ENCODE results near the gene FAM216B. TPM values are rescaled to one million over a fixed set of nuclear protein-coding genes. Genes with fewer than 3 reads are reported as not detected.

The FAM216B gene
- polyA plus RNA-seq, 1 donor (not counting 4 experiments of a cell fraction or from before 2014, with no cell fraction given), result not detected

- H3K9me3 ChIP-seq (ENCODE audit: control insufficient read depth, low read depth, low read length), result no peaks in the 10 kb centered on the region
- H3K79me2 ChIP-seq (ENCODE audit: control insufficient read depth, insufficient read depth, low read length), result no peaks in the 10 kb centered on the region
- H3K27me3 ChIP-seq (ENCODE audit: control insufficient read depth, extremely low read depth, insufficient read depth, low read length), result no peaks in the 10 kb centered on the region
- DNase-seq (ENCODE audit: low read depth, low spot score) (no peak), FAIRE-seq (no peak)
- dilution Hi-C loops (cut with MboI; ENCODE audit: extremely low pct_ligation_motif_present, low sequenced_read_pairs), result no loop called here
- no peaks in the 10 kb centered on the region for H3K9me1 ChIP-seq (ENCODE audit: control insufficient read depth, extremely low read depth, insufficient read depth, low read length)
- no peak overlapping the region for H2AFZ ChIP-seq (ENCODE audit: control insufficient read depth, low read length)
- no peaks in the 10 kb centered on the region for H4K20me1 ChIP-seq (ENCODE audit: control insufficient read depth, extremely low read depth, insufficient read depth, low read length)
- no peaks in the 10 kb centered on the region for H3K36me3 ChIP-seq (ENCODE audit: control insufficient read depth in 2 of 2, extremely low read depth in 1 of 2, insufficient read depth in 2 of 2, low read length in 2 of 2)
- H3K27ac ChIP-seq (ENCODE audit: control insufficient read depth, insufficient read depth, low read length), result no peak overlapping the region
- no peak overlapping the region for H3K4me3 ChIP-seq (ENCODE audit: control insufficient read depth in 2 of 3, extremely low read depth in 1 of 3, insufficient read depth in 2 of 3, low read depth in 1 of 3, low read length in 3 of 3)
- no peaks in the 10 kb centered on the region for H3K4me1 ChIP-seq (ENCODE audit: control insufficient read depth, extremely low read depth, insufficient read depth, low read length)
- TF ChIP-seq EZH2 (IDR thresholded peaks at IDR 0.05; ENCODE audit: low read length) (no peak), CTCF (optimal IDR thresholded peaks at IDR 0.05 in 1 of 3, IDR thresholded peaks at IDR 0.05 in 1 of 3, conservative IDR thresholded peaks at IDR 0.05 in 1 of 3; ENCODE audit: extremely low read depth in 1 of 3, insufficient read depth in 2 of 3, low read length in 3 of 3) (no peak)
- H3K9ac ChIP-seq (ENCODE audit: control insufficient read depth, extremely low read depth, insufficient read depth, low read length), result no peak overlapping the region
- H3K4me2 ChIP-seq (ENCODE audit: control insufficient read depth, extremely low read depth, insufficient read depth, low read depth, low read length), result no peak overlapping the region
Measured at GRCh38 chr13:42735010-42735409, 46.4 kb upstream of the FAM216B start.

- Histone ChIP-seq H3K27me3 (ENCODE audit: control insufficient read depth, extremely low read depth, insufficient read depth, low read length) (no peaks in the 10 kb centered on the region), H3K79me2 (ENCODE audit: control insufficient read depth, insufficient read depth, low read length) (no peaks in the 10 kb centered on the region), H4K20me1 (ENCODE audit: control insufficient read depth, extremely low read depth, insufficient read depth, low read length) (no peaks in the 10 kb centered on the region), H3K27ac (ENCODE audit: control insufficient read depth, insufficient read depth, low read length) (no peak overlapping the region), H2AFZ (ENCODE audit: control insufficient read depth, low read length) (peak overlapping the region; percentile 15), H3K9me3 (ENCODE audit: control insufficient read depth, low read depth, low read length) (no peaks in the 10 kb centered on the region), H3K9me1 (ENCODE audit: control insufficient read depth, extremely low read depth, insufficient read depth, low read length) (no peaks in the 10 kb centered on the region), H3K4me1 (ENCODE audit: control insufficient read depth, extremely low read depth, insufficient read depth, low read length) (no peaks in the 10 kb centered on the region), H3K4me3 (ENCODE audit: control insufficient read depth in 2 of 3, extremely low read depth in 1 of 3, insufficient read depth in 2 of 3, low read depth in 1 of 3, low read length in 3 of 3) (no peak overlapping the region), H3K36me3 (ENCODE audit: control insufficient read depth in 2 of 2, extremely low read depth in 1 of 2, insufficient read depth in 2 of 2, low read length in 2 of 2) (no peaks in the 10 kb centered on the region), H3K9ac (ENCODE audit: control insufficient read depth, extremely low read depth, insufficient read depth, low read length) (no peak overlapping the region), H3K4me2 (ENCODE audit: control insufficient read depth, extremely low read depth, insufficient read depth, low read depth, low read length) (no peak overlapping the region)
- DNase-seq (ENCODE audit: low read depth, low spot score), result no peak
- dilution Hi-C loops (cut with MboI; ENCODE audit: extremely low pct_ligation_motif_present, low sequenced_read_pairs), result no loop called here
- TF ChIP-seq EZH2 (IDR thresholded peaks at IDR 0.05; ENCODE audit: low read length) (no peak), CTCF (optimal IDR thresholded peaks at IDR 0.05 in 1 of 3, IDR thresholded peaks at IDR 0.05 in 1 of 3, conservative IDR thresholded peaks at IDR 0.05 in 1 of 3; ENCODE audit: extremely low read depth in 1 of 3, insufficient read depth in 2 of 3, low read length in 3 of 3) (no peak)
- no peak for FAIRE-seq
Measured at GRCh38 chr13:42740753-42741152, 40.6 kb upstream of the FAM216B start.

All from keratinocyte (primary cell).